Mucosa of stomach (tissue), 1 donor: Measurements from ENCODE around the gene KDF1.
"Not testable (repeated sequence)": the region's sequence is repeated elsewhere in the genome, so short reads cannot be mapped to it uniquely, and the experiment has no call there.

Source experiments
- H3K27me3 ChIP-seq: one replicate; pipeline ENCODE4 v1.7.0; 2013; ENCODE audit warnings: mild to moderate bottlenecking, low read length; ENCODE audit not compliant: control insufficient read depth, insufficient read depth
- H3K36me3 ChIP-seq: one replicate; pipeline ENCODE4 v1.7.0; 2013; ENCODE audit warnings: low read length; ENCODE audit not compliant: control insufficient read depth, insufficient read depth
- H3K4me1 ChIP-seq: one replicate; pipeline ENCODE4 v1.7.0; 2013; ENCODE audit warnings: mild to moderate bottlenecking, low read length; ENCODE audit not compliant: control insufficient read depth, insufficient read depth
- H3K4me3 ChIP-seq: one replicate; pipeline ENCODE4 v1.7.0; 2013; ENCODE audit warnings: low read length
- H3K9ac ChIP-seq: one replicate; pipeline ENCODE4 v1.7.0; 2013; ENCODE audit warnings: mild to moderate bottlenecking, low read length, moderate library complexity
- H3K9me3 ChIP-seq: one replicate; pipeline ENCODE4 v1.7.0; 2013; ENCODE audit warnings: mild to moderate bottlenecking, low read length, moderate library complexity; ENCODE audit not compliant: control insufficient read depth
- donor health status: Pancreatic carcinoma.

Gene KDF1

DNA sequence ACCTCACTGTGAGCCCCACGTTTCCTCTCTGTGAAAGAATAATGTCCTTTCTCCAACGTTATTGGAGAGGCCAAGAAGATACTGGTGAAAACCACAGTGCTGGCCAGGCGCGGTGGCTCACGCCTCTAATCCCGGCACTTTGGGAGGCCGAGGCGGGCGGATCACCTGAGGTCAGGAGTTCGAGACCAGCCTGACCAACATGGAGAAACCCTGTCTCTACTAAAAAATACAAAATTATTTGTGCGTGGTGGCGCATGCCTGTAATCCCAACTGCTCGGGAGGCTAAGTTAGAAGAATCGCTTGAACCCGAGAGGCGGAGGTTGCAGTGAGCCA, 11.6 kb downstream of the KDF1 start:
- H3K36me3 ChIP-seq, H3K9ac ChIP-seq, H3K4me3 ChIP-seq, H3K9me3 ChIP-seq, H3K27me3 ChIP-seq: not testable (repeated sequence)
- H3K4me1 ChIP-seq = peaks cover 17% of the 10 kb centered on the region

DNA sequence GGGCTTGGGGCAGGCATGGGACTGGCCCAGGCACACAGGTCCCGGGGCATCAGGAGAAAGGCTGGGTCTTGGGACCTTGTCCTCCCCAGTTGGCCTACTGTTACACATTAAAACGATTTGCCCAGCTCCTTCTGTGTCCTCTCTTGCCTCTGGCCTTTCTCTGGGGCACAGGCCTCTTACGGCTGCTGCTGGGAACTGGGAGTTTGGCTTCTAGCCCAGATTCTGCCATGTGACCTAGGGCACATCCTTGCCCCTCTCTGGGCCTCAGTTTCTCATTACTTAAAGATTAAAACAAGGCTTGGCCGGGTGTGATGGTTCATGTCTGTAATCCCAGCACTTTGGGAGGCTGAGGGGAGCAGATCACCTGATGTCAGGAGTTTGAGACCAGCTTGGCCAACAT, 14.0 kb downstream of the KDF1 start:
- H3K4me3 ChIP-seq = no peak overlapping the region
- peaks cover 12% of the 10 kb centered on the region for H3K4me1 ChIP-seq
- no peaks in the 10 kb centered on the region for H3K9me3 ChIP-seq
- H3K36me3 ChIP-seq = peaks cover 15% of the 10 kb centered on the region
- H3K9ac ChIP-seq = no peak overlapping the region
- no peaks in the 10 kb centered on the region for H3K27me3 ChIP-seq

DNA sequence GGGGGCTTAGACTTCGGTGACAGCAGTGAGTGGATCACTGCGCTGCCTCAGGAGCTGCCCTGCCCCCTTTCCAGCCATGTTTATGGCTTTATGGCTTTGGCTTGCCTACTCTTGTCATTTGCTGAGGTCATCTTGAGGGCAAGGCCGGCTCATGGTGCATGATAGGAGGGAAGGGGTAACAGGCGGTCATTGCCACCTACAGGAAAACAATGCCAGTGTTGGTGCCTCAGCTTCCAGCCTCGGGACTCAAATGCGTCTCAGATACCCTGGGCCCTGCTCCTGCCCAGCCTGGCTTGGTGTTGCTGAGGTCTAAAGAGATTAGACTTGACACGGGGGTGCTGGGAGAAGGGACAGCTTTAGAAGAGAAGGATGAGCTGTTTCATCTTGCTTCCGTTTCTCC, 14.5 kb downstream of the KDF1 start:
- Histone ChIP-seq H3K9ac (no peak overlapping the region), H3K4me1 (peaks cover 8% of the 10 kb centered on the region), H3K36me3 (peaks cover 15% of the 10 kb centered on the region)

DNA sequence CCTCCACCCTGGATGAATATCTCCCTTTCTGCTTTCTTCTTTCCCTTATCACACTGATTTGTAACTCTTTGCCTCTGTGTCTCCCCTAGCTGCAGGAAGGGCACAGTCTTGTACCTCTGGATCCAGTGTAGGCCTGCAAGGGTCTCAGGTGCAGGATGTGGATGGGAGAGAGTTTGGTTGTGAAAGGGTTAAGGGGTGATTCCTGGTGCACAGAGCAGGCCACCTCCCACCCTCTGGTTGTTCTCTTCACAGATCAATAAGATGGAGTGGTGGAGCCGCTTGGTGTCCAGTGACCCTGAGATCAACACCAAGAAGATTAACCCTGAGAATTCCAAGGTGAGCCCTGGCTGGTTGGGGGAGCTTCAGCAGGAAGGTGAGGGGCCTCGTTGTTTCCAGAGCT, 15.1 kb downstream of the KDF1 start:
- Histone ChIP-seq H3K27me3 (no peaks in the 10 kb centered on the region), H3K9me3 (no peaks in the 10 kb centered on the region), H3K9ac (no peak overlapping the region), H3K36me3 (peaks cover 15% of the 10 kb centered on the region), H3K4me1 (peaks cover 2% of the 10 kb centered on the region), H3K4me3 (no peak overlapping the region)

More for the DNA sequence above, 14.5 kb downstream of the KDF1 start:
- Histone ChIP-seq H3K4me3 (no peak overlapping the region), H3K9me3 (no peaks in the 10 kb centered on the region), H3K27me3 (no peaks in the 10 kb centered on the region)

DNA sequence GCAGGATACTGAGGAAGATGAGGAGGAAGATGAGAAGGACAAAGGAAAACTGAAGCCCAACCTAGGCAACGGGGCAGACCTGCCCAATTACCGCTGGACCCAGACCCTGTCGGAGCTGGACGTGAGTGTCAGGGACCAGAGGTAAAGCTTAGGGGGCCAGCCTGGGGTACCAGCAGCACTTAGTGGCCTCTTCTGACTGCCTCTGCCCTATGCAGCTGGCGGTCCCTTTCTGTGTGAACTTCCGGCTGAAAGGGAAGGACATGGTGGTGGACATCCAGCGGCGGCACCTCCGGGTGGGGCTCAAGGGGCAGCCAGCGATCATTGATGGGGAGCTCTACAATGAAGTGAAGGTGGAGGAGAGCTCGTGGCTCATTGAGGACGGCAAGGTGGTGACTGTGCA, 17.6 kb downstream of the KDF1 start:
- no peaks in the 10 kb centered on the region for H3K4me1 ChIP-seq
- H3K27me3 ChIP-seq = no peaks in the 10 kb centered on the region
- no peak overlapping the region for H3K9ac ChIP-seq
- no peak overlapping the region for H3K4me3 ChIP-seq
- H3K36me3 ChIP-seq = peaks cover 20% of the 10 kb centered on the region
- H3K9me3 ChIP-seq = no peaks in the 10 kb centered on the region

DNA sequence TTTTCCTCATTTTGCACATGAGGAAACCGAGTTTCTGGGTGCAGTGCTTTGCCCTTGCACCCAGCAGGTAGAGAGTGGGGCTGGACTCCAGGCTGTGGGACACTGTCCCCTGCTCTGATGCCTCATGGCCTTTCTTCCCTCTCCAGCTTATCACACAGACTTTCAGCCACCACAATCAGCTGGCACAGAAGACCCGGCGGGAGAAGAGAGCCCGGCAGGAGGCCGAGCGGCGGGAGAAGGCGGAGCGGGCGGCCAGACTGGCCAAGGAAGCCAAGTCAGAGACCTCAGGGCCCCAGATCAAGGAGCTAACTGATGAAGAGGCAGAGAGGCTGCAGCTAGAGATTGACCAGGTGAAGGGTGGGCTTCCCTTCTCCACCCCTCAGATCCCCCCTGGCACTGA, 19.0 kb downstream of the KDF1 start:
- H3K9ac ChIP-seq = no peak overlapping the region
- H3K4me1 ChIP-seq = no peaks in the 10 kb centered on the region
- H3K36me3 ChIP-seq = peaks cover 21% of the 10 kb centered on the region

DNA sequence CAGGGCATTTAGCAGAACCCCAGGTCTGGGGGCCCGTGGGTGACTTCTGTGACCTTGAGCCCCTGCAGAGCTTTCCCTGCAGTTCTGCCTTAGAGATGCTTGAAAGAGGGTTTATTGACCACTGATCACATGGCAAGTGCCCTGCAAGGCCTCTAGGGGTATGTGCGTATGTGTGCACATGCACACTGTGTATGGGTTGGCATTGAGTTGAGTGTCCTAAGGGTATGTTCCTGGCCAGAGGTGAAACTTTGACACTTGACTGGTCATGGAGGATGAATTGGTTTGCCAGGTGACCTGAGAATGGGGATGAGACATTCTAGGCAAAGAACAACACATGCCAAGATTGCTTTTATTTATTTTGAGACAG, 21.6 kb downstream of the KDF1 start:
- Histone ChIP-seq H3K36me3 (peaks cover 21% of the 10 kb centered on the region), H3K9ac (no peak overlapping the region), H3K9me3 (no peaks in the 10 kb centered on the region), H3K4me3 (no peak overlapping the region), H3K27me3 (no peaks in the 10 kb centered on the region), H3K4me1 (no peaks in the 10 kb centered on the region)

More for the DNA sequence above, 19.0 kb downstream of the KDF1 start:
- no peaks in the 10 kb centered on the region for H3K27me3 ChIP-seq
- no peak overlapping the region for H3K4me3 ChIP-seq
- H3K9me3 ChIP-seq = no peaks in the 10 kb centered on the region

DNA sequence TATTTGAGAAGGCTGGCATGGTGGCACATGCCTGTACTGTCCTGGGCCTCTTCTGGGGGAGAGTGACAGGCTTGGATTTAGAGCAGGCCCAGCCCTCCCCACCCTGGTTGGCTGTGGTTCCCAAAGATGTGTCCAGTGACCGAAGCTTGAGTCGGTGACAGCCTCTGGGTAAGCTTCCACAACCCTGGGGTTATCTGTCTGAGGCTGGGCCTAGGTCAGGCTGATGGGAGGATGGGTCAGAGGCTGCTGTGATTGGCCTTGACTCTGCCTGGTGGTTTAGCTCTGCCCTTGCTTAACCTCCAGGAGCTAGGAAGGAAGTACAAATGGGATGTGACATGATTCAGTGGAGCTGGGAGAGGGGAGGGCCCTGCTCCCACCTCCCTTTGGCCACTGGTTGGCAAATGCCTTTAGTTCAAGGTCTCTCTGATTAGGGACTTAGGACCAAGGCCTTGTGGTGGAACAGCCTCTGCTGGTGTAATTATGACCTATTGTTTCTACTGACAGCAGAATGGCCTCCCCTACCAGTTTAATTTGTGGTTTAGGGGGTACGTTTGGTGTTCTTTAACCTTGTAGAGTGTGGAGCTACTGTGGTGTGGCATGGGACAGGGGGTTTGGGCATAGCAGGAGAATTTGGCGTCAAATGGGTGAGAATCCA, 22.1 kb downstream of the KDF1 start:
- H3K4me3 ChIP-seq = no peak overlapping the region
- H3K27me3 ChIP-seq = no peaks in the 10 kb centered on the region
- no peaks in the 10 kb centered on the region for H3K9me3 ChIP-seq
- H3K4me1 ChIP-seq = no peaks in the 10 kb centered on the region
- H3K9ac ChIP-seq = no peak overlapping the region
- H3K36me3 ChIP-seq = peaks cover 16% of the 10 kb centered on the region

DNA sequence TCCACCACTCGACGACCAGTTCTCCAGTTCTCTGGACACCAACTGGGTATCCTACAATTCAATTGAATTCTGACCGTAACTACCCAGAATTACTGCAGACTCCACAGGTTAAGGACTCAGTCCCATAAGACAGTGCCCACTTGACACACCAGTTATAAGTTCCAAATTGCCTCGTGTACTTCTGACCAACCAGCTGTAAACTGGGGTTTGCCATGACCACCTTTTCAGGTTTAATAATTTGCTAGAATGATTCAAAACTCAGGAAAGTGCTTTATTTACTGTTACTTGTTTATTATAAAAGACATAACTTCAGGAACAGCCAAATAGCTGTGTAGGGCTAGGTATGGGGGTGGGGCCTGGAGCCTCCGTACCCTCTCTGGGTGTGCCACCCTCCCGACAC, 23.4 kb downstream of the KDF1 start:
- Histone ChIP-seq H3K36me3 (peaks cover 10% of the 10 kb centered on the region), H3K9me3 (no peaks in the 10 kb centered on the region), H3K4me1 (no peaks in the 10 kb centered on the region), H3K9ac (no peak overlapping the region), H3K27me3 (no peaks in the 10 kb centered on the region), H3K4me3 (no peak overlapping the region)

DNA sequence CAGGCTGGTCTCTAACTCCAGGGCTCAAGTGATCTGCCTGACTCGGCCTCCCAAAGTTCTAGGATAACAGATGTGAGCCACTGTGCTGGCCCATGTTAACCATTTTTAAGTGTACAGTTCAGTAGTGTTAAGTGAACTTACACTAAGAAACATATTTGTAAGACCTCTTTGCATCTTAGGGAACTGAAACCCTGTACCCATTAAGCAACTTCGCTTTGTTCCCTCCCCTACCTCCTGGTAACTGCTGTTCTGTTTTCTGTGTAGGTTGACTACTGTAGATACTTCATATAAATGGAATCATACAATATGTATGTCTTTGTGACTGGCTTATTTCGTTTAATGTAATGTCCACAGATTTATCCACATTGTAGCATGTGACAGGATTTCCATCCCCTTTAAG, 27.7 kb downstream of the KDF1 start:
- H3K36me3 ChIP-seq = no peaks in the 10 kb centered on the region
- no peak overlapping the region for H3K9ac ChIP-seq
- H3K4me1 ChIP-seq = no peaks in the 10 kb centered on the region
- H3K27me3 ChIP-seq = no peaks in the 10 kb centered on the region
- no peaks in the 10 kb centered on the region for H3K9me3 ChIP-seq
- no peak overlapping the region for H3K4me3 ChIP-seq

DNA sequence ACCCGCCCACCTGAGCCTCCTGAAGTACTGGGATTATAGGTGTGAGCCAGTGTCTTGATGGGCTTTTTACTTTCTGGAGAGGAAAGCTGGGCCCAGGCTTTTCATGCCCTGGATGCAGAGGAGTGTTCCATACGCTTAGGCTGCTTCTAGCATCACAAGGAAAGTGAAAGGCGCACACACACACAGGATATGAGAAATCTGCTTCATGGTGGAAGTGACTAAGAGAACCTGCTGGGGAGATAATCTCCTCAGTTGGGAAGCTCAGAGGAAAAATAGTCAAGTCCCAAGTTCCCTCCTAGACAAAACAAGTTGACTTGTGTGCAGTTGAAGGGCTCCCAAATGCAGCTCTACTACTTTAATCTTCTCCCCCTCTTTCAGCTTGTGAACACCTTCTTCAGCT, 36.6 kb downstream of the KDF1 start:
- H3K4me1 ChIP-seq = peaks cover 12% of the 10 kb centered on the region
- H3K4me3 ChIP-seq = no peak overlapping the region
- no peaks in the 10 kb centered on the region for H3K27me3 ChIP-seq
- H3K9me3 ChIP-seq = no peaks in the 10 kb centered on the region
- peaks cover 3% of the 10 kb centered on the region for H3K36me3 ChIP-seq
- H3K9ac ChIP-seq = no peak overlapping the region

DNA sequence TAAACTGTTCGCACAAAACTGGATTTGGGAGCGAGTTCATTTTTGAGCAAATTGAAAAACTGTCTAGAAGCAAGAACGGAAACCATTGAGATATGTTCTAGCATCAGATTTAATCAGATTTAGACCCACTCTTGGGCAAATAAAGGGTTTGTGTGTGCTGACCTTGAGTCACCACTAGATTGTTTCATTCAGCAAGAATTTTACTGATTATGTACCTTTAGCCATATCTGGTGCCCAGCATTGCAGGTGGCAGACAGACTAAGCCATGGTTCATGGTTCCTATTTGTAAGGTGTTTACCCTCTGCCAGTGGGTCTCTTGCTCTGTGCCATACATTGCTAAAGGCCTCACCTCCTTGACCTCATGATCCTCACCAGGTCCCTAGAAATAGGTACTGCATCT, 37.4 kb downstream of the KDF1 start:
- peak overlapping the region; percentile 98 for H3K4me3 ChIP-seq
- peak overlapping the region; percentile 90 for H3K9ac ChIP-seq

DNA sequence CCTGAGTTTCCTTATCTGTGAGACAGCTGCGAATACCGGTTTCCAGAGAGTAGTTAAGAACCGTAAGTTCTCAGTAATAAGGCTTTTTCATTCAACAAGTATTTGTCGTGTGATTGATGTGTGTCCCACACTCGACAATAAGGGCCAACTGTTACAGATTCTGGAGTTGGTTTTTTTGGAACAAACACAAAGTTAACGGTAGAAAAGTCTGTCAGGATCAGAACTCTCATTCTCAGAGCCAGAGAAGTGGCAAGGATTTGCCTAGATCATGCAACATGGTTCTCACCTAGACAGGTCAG, 37.9 kb downstream of the KDF1 start:
- peaks cover 3% of the 10 kb centered on the region for H3K36me3 ChIP-seq
- H3K27me3 ChIP-seq = no peaks in the 10 kb centered on the region
- H3K4me3 ChIP-seq = peak overlapping the region; percentile 98
- peaks cover 12% of the 10 kb centered on the region for H3K4me1 ChIP-seq
- no peaks in the 10 kb centered on the region for H3K9me3 ChIP-seq
- H3K9ac ChIP-seq = peak overlapping the region; percentile 90

More for the DNA sequence above, 37.4 kb downstream of the KDF1 start:
- H3K4me1 ChIP-seq = peaks cover 12% of the 10 kb centered on the region
- no peaks in the 10 kb centered on the region for H3K9me3 ChIP-seq
- peaks cover 3% of the 10 kb centered on the region for H3K36me3 ChIP-seq
- H3K27me3 ChIP-seq = no peaks in the 10 kb centered on the region
